PC-3 (cell line): Measurements from ENCODE around the gene FERMT3. TPM values are rescaled to one million over a fixed set of nuclear protein-coding genes. Genes with fewer than 3 reads are reported as not detected.

ENCODE experiments used
- ATAC-seq: fragments of 200-7000 bp; cut with Tn5 transposase; 2 replicates; pipeline ENCODE4 v1.9.1; 2020; ENCODE audit warnings: mild to moderate bottlenecking, moderate library complexity
- BruUV-seq: library from RNA; stranded (reverse); fragments of 400-500 nt; replicated peaks from 2 replicates; lab custom pipeline; 2021; lab: Mats Ljungman, UMichigan
- CTCF ChIA-PET: fragments of 300-600 bp; sonication (Branson Sonifier 250); formaldehyde crosslinking; loops from one replicate; lab custom pipeline; 2022; ENCODE audit warnings: antibody characterized with exemption; lab: Charles Lee
- POLR2A ChIA-PET: fragments of 300-600 bp; sonication (Branson Sonifier 250); formaldehyde crosslinking; loops from one replicate; lab custom pipeline; 2022; ENCODE audit warnings: antibody characterized with exemption; ENCODE audit not compliant: unreplicated experiment; lab: Charles Lee
- DNase-seq: peaks from one replicate; pipeline ENCODE4 v3.0.0-alpha.2; 2015
- H2AFZ ChIP-seq: fragments of 300-600 bp; sonication (generic); 2 replicates; pipeline ENCODE4 v1.6.0; 2016; ENCODE audit warnings: antibody characterized with exemption, low read length
- H3F3A ChIP-seq: fragments of 300-600 bp; sonication (generic); one replicate; pipeline ENCODE4 v1.6.0; 2017; ENCODE audit warnings: antibody characterized with exemption, low read length, control low read depth, mild to moderate bottlenecking; ENCODE audit not compliant: unreplicated experiment
- H3K27ac ChIP-seq: fragments of 300-600 bp; sonication (generic); 2 replicates; pipeline ENCODE4 v1.5.1; 2016; ENCODE audit warnings: mild to moderate bottlenecking, low read length
- H3K27me3 ChIP-seq: fragments of 300-600 bp; sonication (generic); 2 replicates; pipeline ENCODE4 v1.6.1; 2016; ENCODE audit warnings: low read length, mixed read lengths
- H3K36me3 ChIP-seq: fragments of 300-600 bp; sonication (generic); 2 replicates; pipeline ENCODE4 v1.6.1; 2016; ENCODE audit warnings: low read depth, mixed run types, low read length, mixed read lengths
- H3K4me1 ChIP-seq: fragments of 300-600 bp; sonication (generic); 2 replicates; pipeline ENCODE4 v1.5.1; 2016; ENCODE audit warnings: low read length; ENCODE audit not compliant: insufficient read depth
- H3K4me2 ChIP-seq: fragments of 300-600 bp; sonication (generic); 2 replicates; pipeline ENCODE4 v1.6.0; 2016; ENCODE audit warnings: low read length
- H3K4me3 ChIP-seq: fragments of 300-600 bp; sonication (generic); 2 replicates; pipeline ENCODE4 v1.5.1; 2016; ENCODE audit warnings: mild to moderate bottlenecking, low read length, mixed read lengths
- H3K79me2 ChIP-seq: fragments of 300-600 bp; sonication (generic); 2 replicates; pipeline ENCODE4 v1.6.1; 2017; ENCODE audit warnings: low read length, mixed read lengths
- H3K9ac ChIP-seq: fragments of 300-600 bp; sonication (generic); 2 replicates; pipeline ENCODE4 v1.6.0; 2016; ENCODE audit warnings: mild to moderate bottlenecking, low read length
- H3K9me2 ChIP-seq: fragments of 300-600 bp; sonication (generic); replicated peaks from 2 replicates; pipeline ENCODE4 v1.6.1; 2016; ENCODE audit warnings: mixed run types, low read length, mixed read lengths
- H3K9me3 ChIP-seq: fragments of 300-600 bp; sonication (generic); 2 replicates; pipeline ENCODE4 v1.6.1; 2016; ENCODE audit warnings: low read length, mixed read lengths
- H4K20me1 ChIP-seq: fragments of 300-600 bp; sonication (generic); 2 replicates; pipeline ENCODE4 v1.6.1; 2016; ENCODE audit warnings: low read length, mixed read lengths
- CTCF ChIP-seq: fragments of 300-600 bp; sonication (generic); conservative IDR thresholded peaks from 2 replicates; pipeline ENCODE4 v1.5.1; 2017; ENCODE audit warnings: antibody characterized with exemption, low read depth, mild to moderate bottlenecking, low read length
- EZH2 ChIP-seq: fragments of 300-600 bp; sonication (generic); IDR thresholded peaks from one replicate; pipeline ENCODE4 v1.6.1; 2017; ENCODE audit warnings: antibody characterized with exemption, mild to moderate bottlenecking, low read length; ENCODE audit not compliant: unreplicated experiment
- EZH2phosphoT487 ChIP-seq: fragments of 300-600 bp; sonication (generic); IDR thresholded peaks from 2 replicates; pipeline ENCODE4 v1.6.1; 2018; ENCODE audit warnings: mild to moderate bottlenecking, antibody characterized with exemption, low read length, borderline replicate concordance
- intact Hi-C: fragments of 100-400 bp; cut with micrococcal nuclease; formaldehyde crosslinking; loops from 2 replicates; pipeline ENCODE4 v1.9.0; 2023
- total RNA-seq: library from RNA; depleted of rRNA; stranded (reverse); fragments of >200 nt; gene quantifications from 2 replicates; pipeline ENCODE4 v1.2.3, GENCODE V29; 2014

Gene FERMT3
- total RNA-seq, 1 experiment from 2014 or later, result 2.4 TPM

- TF ChIP-seq CTCF (peak; percentile 26; the same call in 1 of the 2 replicates), EZH2 (no peak), EZH2phosphoT487 (no peak)
- no peak for ATAC-seq
- POLR2A ChIA-PET, result no interaction called here
These were observed 10.4 kb downstream of the FERMT3 start for GRCh38 chr11:64216879-64217278.

GRCh38 chr11:64218628-64219353 is 12.3 kb downstream of the FERMT3 start:
- H3K36me3 ChIP-seq, result 0 out of 2 replicates have a peak, but pooled peaks cover 3% of the 10 kb centered on the region
- TF ChIP-seq CTCF (no peak), EZH2 (no peak), EZH2phosphoT487 (no peak)
- no peak overlapping the region for H3K4me3 ChIP-seq
- ATAC-seq (no peak), DNase-seq (no peak)
- ChIA-PET CTCF (no interaction called here), POLR2A (no interaction called here)
- H3K27me3 ChIP-seq, result no peaks in the 10 kb centered on the region
- H3K4me2 ChIP-seq, result no peak overlapping the region
- intact Hi-C loops, result no loop called here
- H4K20me1 ChIP-seq, result no peaks in the 10 kb centered on the region
- no peaks in the 10 kb centered on the region for H3K9me2 ChIP-seq
- no peak overlapping the region for H3K9ac ChIP-seq
- no peaks in the 10 kb centered on the region for H3K9me3 ChIP-seq
- no peaks in the 10 kb centered on the region for H3K79me2 ChIP-seq
- peaks cover under 1% of the 10 kb centered on the region; the same call in 1 of the 2 replicates for H3K4me1 ChIP-seq
- H2AFZ ChIP-seq, result no peak overlapping the region
- BruUV-seq, result no TSS peak
- no peak overlapping the region for H3K27ac ChIP-seq
- H3F3A ChIP-seq, result peaks cover 2% of the 10 kb centered on the region

More at GRCh38 chr11:64216879-64217278, 10.4 kb downstream of the FERMT3 start:
- Histone ChIP-seq H3K4me1 (no peaks in the 10 kb centered on the region), H3K9me2 (no peaks in the 10 kb centered on the region), H3K27ac (no peak overlapping the region), H3K27me3 (no peaks in the 10 kb centered on the region), H3K9ac (no peak overlapping the region), H3K4me3 (no peak overlapping the region), H3K36me3 (no peaks in the 10 kb centered on the region), H4K20me1 (no peaks in the 10 kb centered on the region), H3K79me2 (no peaks in the 10 kb centered on the region), H3F3A (peaks cover 2% of the 10 kb centered on the region), H3K9me3 (no peaks in the 10 kb centered on the region), H3K4me2 (no peak overlapping the region), H2AFZ (no peak overlapping the region)
- intact Hi-C loops, result no loop called here
- no peak for DNase-seq
- CTCF ChIA-PET, result no interaction called here
- no TSS peak for BruUV-seq

GRCh38 chr11:64219354-64219684 is 12.8 kb downstream of the FERMT3 start:
- no peak overlapping the region for H2AFZ ChIP-seq
- peaks cover 6% of the 10 kb centered on the region for H3K4me1 ChIP-seq
- H3K9me2 ChIP-seq, result no peaks in the 10 kb centered on the region
- H3K4me2 ChIP-seq, result no peak overlapping the region
- BruUV-seq, result no TSS peak
- H3K36me3 ChIP-seq, result 0 out of 2 replicates have a peak, but pooled peaks cover 3% of the 10 kb centered on the region
- H3K9me3 ChIP-seq, result no peaks in the 10 kb centered on the region
- peaks cover 2% of the 10 kb centered on the region for H3F3A ChIP-seq
- H4K20me1 ChIP-seq, result no peaks in the 10 kb centered on the region
- no peaks in the 10 kb centered on the region for H3K27me3 ChIP-seq
- no peaks in the 10 kb centered on the region for H3K79me2 ChIP-seq
- intact Hi-C loops, result no loop called here
- TF ChIP-seq CTCF (no peak), EZH2 (no peak), EZH2phosphoT487 (no peak)
- ATAC-seq (no peak), DNase-seq (no peak)
- ChIA-PET POLR2A (no interaction called here), CTCF (no interaction called here)
- no peak overlapping the region for H3K27ac ChIP-seq
- no peak overlapping the region for H3K9ac ChIP-seq
- no peak overlapping the region for H3K4me3 ChIP-seq
